ENCODE results near the gene TEN1.

DNA sequence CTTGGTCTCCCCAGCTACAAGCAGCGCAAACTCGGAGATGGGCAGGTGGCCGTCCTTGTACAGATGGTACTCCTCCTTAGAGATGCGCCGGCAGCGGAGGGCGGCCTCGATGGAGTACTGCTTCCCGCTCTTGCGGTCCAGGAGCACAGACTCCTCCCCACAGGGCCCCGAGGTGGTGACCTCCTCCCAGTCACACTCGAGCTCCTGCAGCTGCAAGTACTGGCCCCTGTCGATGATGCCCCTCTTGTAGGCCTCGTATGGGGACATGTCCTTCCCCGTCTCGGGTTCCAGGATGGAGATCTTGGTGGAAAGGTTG, 28.8 kb downstream of the TEN1 start:
- TF ChIP-seq POLR2A (IDR thresholded peaks at IDR 0.05): no peak
- TF ChIP-seq, protein P1, sequence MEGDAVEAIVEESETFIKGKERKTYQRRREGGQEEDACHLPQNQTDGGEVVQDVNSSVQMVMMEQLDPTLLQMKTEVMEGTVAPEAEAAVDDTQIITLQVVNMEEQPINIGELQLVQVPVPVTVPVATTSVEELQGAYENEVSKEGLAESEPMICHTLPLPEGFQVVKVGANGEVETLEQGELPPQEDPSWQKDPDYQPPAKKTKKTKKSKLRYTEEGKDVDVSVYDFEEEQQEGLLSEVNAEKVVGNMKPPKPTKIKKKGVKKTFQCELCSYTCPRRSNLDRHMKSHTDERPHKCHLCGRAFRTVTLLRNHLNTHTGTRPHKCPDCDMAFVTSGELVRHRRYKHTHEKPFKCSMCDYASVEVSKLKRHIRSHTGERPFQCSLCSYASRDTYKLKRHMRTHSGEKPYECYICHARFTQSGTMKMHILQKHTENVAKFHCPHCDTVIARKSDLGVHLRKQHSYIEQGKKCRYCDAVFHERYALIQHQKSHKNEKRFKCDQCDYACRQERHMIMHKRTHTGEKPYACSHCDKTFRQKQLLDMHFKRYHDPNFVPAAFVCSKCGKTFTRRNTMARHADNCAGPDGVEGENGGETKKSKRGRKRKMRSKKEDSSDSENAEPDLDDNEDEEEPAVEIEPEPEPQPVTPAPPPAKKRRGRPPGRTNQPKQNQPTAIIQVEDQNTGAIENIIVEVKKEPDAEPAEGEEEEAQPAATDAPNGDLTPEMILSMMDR (IDR thresholded peaks at IDR 0.05 in 8 of 11, conservative IDR thresholded peaks at IDR 0.05 in 3 of 11): no peak
- TF ChIP-seq POLR2AphosphoS5 (IDR thresholded peaks at IDR 0.05): no peak
